Kasumi-1 (cell line): ENCODE measurements around the gene SLC16A13.
"Not testable (repeated sequence)": the region's sequence is repeated elsewhere in the genome, so short reads cannot be mapped to it uniquely, and the experiment has no call there.

Source experiments
- DNase-seq, 2 experiments: peaks; one replicate each; lab custom pipeline; 2025; lab: John Stamatoyannopoulos, UW

SLC16A13 gene

GRCh38 chr17:7035591-7036368, at the start of gene SLC16A13:
Gene SLC16A13 (plus strand): TSS chr17:7036015. CDS start chr17:7036383, 368 bp downstream.
- DNase-seq, result peak; percentile 87 to 92

GRCh38 chr17:6986676-6987075, 49.1 kb upstream of the SLC16A13 start:
- no peak for DNase-seq

- DNase-seq, result no peak
Measured at GRCh38 chr17:6989779-6990178, 46.0 kb upstream of the SLC16A13 start.

- DNase-seq, result not testable (repeated sequence)
Measured at GRCh38 chr17:6993613-6994056, 42.2 kb upstream of the SLC16A13 start.

- no peak for DNase-seq
Measured at GRCh38 chr17:6994118-6994598, 41.7 kb upstream of the SLC16A13 start.

GRCh38 chr17:6994666-6995256, 41.1 kb upstream of the SLC16A13 start:
- no peak for DNase-seq

- no peak for DNase-seq
Measured at GRCh38 chr17:6995500-6996255, 40.1 kb upstream of the SLC16A13 start, which contains the start of gene ALOX12. Gene ALOX12 (plus strand): TSS chr17:6996049. CDS start chr17:6996118, 69 bp downstream.

- no peak for DNase-seq
Measured at GRCh38 chr17:6996256-6997011, 39.4 kb upstream of the SLC16A13 start.

- no peak for DNase-seq
Measured at GRCh38 chr17:6997171-6997570, 38.6 kb upstream of the SLC16A13 start.

- no peak for DNase-seq
Measured at GRCh38 chr17:6998855-6999508, 36.8 kb upstream of the SLC16A13 start.

- no peak for DNase-seq
Measured at GRCh38 chr17:7001318-7001961, 34.4 kb upstream of the SLC16A13 start.

- DNase-seq, result no peak
Measured at GRCh38 chr17:7002288-7003047, 33.3 kb upstream of the SLC16A13 start.

GRCh38 chr17:7003745-7004144, 32.1 kb upstream of the SLC16A13 start:
- DNase-seq, result no peak

- DNase-seq, result peak; percentile 66 to 68
Measured at GRCh38 chr17:7004398-7005253, 31.2 kb upstream of the SLC16A13 start.

- DNase-seq, result no peak
Measured at GRCh38 chr17:7005716-7006115, 30.1 kb upstream of the SLC16A13 start.

- no peak for DNase-seq
Measured at GRCh38 chr17:7007143-7007542, 28.7 kb upstream of the SLC16A13 start.

GRCh38 chr17:7010523-7010922, 25.3 kb upstream of the SLC16A13 start:
- DNase-seq, result no peak

GRCh38 chr17:7011415-7011814, 24.4 kb upstream of the SLC16A13 start:
- DNase-seq, result no peak

- no peak for DNase-seq
Measured at GRCh38 chr17:7011942-7012254, 23.9 kb upstream of the SLC16A13 start.
